ENCODE results near the gene TECTA. TPM values are rescaled to one million over a fixed set of nuclear protein-coding genes. Genes with fewer than 3 reads are reported as not detected.

TECTA gene
- polyA plus RNA-seq, 1 donor (not counting 4 experiments of a cell fraction or from before 2014, with no cell fraction given) = 0.17 TPM

DNA sequence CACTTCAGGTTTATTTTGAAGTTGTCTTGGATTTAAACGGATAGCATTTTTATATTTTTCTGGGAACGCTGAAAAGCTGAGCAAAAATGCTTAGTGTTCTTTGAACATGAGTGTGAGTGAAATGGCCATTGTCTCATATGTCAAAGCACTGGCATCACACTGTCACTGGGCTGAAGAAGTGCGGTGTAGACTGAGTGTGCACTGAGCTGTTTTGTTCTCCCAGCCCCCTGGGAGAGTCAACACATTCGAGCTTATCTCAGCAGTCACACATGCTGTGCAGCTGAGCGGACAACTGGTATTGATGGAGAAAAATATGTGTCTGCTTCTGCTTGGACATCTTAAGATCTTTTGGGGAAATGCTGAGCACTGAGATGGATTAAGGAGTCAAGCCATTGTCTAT lies 90.8 kb downstream of the TECTA start:
- no peak for FAIRE-seq
- H3K4me1 ChIP-seq (ENCODE audit: control insufficient read depth, extremely low read depth, insufficient read depth, low read length) = no peaks in the 10 kb centered on the region
- no peaks in the 10 kb centered on the region for H3K9me3 ChIP-seq (ENCODE audit: control insufficient read depth, low read depth, low read length)
- H3K79me2 ChIP-seq (ENCODE audit: control insufficient read depth, insufficient read depth, low read length) = no peaks in the 10 kb centered on the region
- H3K4me3 ChIP-seq (ENCODE audit: control insufficient read depth in 2 of 3, extremely low read depth in 1 of 3, insufficient read depth in 2 of 3, low read depth in 1 of 3, low read length in 3 of 3) = no peak overlapping the region
- no peak overlapping the region for H3K4me2 ChIP-seq (ENCODE audit: control insufficient read depth, extremely low read depth, insufficient read depth, low read depth, low read length)
- dilution Hi-C loops (cut with MboI; ENCODE audit: extremely low pct_ligation_motif_present, low sequenced_read_pairs) = no loop called here
- DNase-seq (ENCODE audit: low read depth, low spot score) = no peak
- no peaks in the 10 kb centered on the region for H4K20me1 ChIP-seq (ENCODE audit: control insufficient read depth, extremely low read depth, insufficient read depth, low read length)
- H3K9ac ChIP-seq (ENCODE audit: control insufficient read depth, extremely low read depth, insufficient read depth, low read length) = no peak overlapping the region
- no peaks in the 10 kb centered on the region for H3K9me1 ChIP-seq (ENCODE audit: control insufficient read depth, extremely low read depth, insufficient read depth, low read length)
- H3K27ac ChIP-seq (ENCODE audit: control insufficient read depth, insufficient read depth, low read length) = no peak overlapping the region
- H3K36me3 ChIP-seq (ENCODE audit: control insufficient read depth in 2 of 2, extremely low read depth in 1 of 2, insufficient read depth in 2 of 2, low read length in 2 of 2) = no peaks in the 10 kb centered on the region
- H3K27me3 ChIP-seq (ENCODE audit: control insufficient read depth, extremely low read depth, insufficient read depth, low read length) = peaks cover 4% of the 10 kb centered on the region
- H2AFZ ChIP-seq (ENCODE audit: control insufficient read depth, low read length) = no peak overlapping the region
- TF ChIP-seq, protein P1, sequence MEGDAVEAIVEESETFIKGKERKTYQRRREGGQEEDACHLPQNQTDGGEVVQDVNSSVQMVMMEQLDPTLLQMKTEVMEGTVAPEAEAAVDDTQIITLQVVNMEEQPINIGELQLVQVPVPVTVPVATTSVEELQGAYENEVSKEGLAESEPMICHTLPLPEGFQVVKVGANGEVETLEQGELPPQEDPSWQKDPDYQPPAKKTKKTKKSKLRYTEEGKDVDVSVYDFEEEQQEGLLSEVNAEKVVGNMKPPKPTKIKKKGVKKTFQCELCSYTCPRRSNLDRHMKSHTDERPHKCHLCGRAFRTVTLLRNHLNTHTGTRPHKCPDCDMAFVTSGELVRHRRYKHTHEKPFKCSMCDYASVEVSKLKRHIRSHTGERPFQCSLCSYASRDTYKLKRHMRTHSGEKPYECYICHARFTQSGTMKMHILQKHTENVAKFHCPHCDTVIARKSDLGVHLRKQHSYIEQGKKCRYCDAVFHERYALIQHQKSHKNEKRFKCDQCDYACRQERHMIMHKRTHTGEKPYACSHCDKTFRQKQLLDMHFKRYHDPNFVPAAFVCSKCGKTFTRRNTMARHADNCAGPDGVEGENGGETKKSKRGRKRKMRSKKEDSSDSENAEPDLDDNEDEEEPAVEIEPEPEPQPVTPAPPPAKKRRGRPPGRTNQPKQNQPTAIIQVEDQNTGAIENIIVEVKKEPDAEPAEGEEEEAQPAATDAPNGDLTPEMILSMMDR (optimal IDR thresholded peaks at IDR 0.05 in 1 of 3, IDR thresholded peaks at IDR 0.05 in 1 of 3, conservative IDR thresholded peaks at IDR 0.05 in 1 of 3; ENCODE audit: extremely low read depth in 1 of 3, insufficient read depth in 2 of 3, low read length in 3 of 3) = no peak
- no peak for TF ChIP-seq EZH2 (IDR thresholded peaks at IDR 0.05; ENCODE audit: low read length)

DNA sequence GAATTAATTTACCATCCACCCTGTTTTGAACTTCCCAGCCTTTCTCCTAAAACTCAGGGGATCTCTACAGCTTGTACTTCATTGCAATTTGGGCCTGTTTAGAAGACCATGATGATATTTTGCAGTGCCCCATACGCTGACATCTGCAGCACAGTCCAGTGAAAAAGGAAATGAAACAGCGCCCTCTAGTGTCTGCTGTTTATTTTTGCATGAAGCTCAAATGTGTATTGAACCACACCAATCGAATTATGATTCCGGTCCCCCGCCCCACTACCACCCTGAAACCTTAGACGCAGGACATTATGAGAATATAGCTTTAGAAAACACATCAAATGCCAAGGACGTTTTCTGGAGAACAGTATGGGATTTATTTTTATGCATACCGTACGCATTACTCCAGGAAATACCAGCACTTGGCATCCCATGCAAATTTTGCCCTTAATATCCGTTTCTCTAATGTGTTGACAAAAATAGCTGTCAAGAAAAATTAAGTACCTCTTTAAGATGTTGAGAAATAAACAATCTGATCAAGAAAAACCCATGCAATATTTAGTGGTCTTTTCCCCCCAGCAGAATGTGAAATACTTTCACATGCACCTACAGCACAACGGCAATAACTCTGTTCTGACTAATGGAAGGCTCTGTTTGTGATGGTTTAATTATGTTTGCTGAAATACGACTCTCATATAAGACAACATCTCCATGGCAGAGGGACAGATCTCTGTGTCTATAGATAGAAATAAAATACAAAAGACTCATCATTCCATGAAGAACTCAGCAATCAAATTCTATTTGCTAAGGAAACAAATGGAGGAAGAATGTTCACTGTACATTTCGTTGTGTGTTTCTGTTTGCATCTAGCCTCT lies 93.9 kb downstream of the TECTA start:
- Histone ChIP-seq H3K9me1 (ENCODE audit: control insufficient read depth, extremely low read depth, insufficient read depth, low read length) (no peaks in the 10 kb centered on the region), H3K79me2 (ENCODE audit: control insufficient read depth, insufficient read depth, low read length) (no peaks in the 10 kb centered on the region), H3K27ac (ENCODE audit: control insufficient read depth, insufficient read depth, low read length) (no peak overlapping the region), H2AFZ (ENCODE audit: control insufficient read depth, low read length) (no peak overlapping the region), H3K4me1 (ENCODE audit: control insufficient read depth, extremely low read depth, insufficient read depth, low read length) (no peaks in the 10 kb centered on the region), H3K4me3 (ENCODE audit: control insufficient read depth in 2 of 3, extremely low read depth in 1 of 3, insufficient read depth in 2 of 3, low read depth in 1 of 3, low read length in 3 of 3) (no peak overlapping the region), H3K4me2 (ENCODE audit: control insufficient read depth, extremely low read depth, insufficient read depth, low read depth, low read length) (no peak overlapping the region), H3K36me3 (ENCODE audit: control insufficient read depth in 2 of 2, extremely low read depth in 1 of 2, insufficient read depth in 2 of 2, low read length in 2 of 2) (no peaks in the 10 kb centered on the region), H3K27me3 (ENCODE audit: control insufficient read depth, extremely low read depth, insufficient read depth, low read length) (no peaks in the 10 kb centered on the region), H3K9ac (ENCODE audit: control insufficient read depth, extremely low read depth, insufficient read depth, low read length) (no peak overlapping the region), H4K20me1 (ENCODE audit: control insufficient read depth, extremely low read depth, insufficient read depth, low read length) (no peaks in the 10 kb centered on the region), H3K9me3 (ENCODE audit: control insufficient read depth, low read depth, low read length) (no peaks in the 10 kb centered on the region)
- FAIRE-seq = peak; percentile 70
- DNase-seq (ENCODE audit: low read depth, low spot score) = no peak
- no peak for TF ChIP-seq EZH2 (IDR thresholded peaks at IDR 0.05; ENCODE audit: low read length)
- TF ChIP-seq, protein P1 (optimal IDR thresholded peaks at IDR 0.05 in 1 of 3, IDR thresholded peaks at IDR 0.05 in 1 of 3, conservative IDR thresholded peaks at IDR 0.05 in 1 of 3; ENCODE audit: extremely low read depth in 1 of 3, insufficient read depth in 2 of 3, low read length in 3 of 3) = peak; percentile 63 to 79 (median 77)
- dilution Hi-C loops (cut with MboI; ENCODE audit: extremely low pct_ligation_motif_present, low sequenced_read_pairs) = no loop called here
